Measurements from ENCODE around the gene NCSTN.

Gene NCSTN

DNA sequence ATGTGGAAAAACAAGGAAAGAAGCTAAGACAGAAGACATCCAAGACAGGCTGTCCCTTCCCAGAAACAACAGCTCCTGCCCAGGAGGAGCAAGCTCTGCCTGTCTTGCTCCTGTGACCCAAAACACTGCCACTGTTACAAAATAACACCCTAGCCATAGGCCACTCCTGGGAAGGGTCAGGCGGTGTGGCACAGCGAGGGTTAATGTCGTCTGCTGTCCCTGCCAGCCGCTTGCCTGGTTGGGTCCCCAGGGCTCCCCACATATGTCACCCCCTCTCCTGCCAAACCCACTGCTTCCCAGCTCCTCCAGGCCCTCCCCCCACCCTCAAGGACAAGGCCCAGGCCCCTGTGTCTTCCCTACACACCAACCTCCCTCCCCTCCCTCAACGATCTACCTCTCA is 19.8 kb downstream of the NCSTN start:
- no peaks in the 10 kb centered on the region for H3K9me3 ChIP-seq (ENCODE audit: severe bottlenecking)
- TF ChIP-seq, protein P1, sequence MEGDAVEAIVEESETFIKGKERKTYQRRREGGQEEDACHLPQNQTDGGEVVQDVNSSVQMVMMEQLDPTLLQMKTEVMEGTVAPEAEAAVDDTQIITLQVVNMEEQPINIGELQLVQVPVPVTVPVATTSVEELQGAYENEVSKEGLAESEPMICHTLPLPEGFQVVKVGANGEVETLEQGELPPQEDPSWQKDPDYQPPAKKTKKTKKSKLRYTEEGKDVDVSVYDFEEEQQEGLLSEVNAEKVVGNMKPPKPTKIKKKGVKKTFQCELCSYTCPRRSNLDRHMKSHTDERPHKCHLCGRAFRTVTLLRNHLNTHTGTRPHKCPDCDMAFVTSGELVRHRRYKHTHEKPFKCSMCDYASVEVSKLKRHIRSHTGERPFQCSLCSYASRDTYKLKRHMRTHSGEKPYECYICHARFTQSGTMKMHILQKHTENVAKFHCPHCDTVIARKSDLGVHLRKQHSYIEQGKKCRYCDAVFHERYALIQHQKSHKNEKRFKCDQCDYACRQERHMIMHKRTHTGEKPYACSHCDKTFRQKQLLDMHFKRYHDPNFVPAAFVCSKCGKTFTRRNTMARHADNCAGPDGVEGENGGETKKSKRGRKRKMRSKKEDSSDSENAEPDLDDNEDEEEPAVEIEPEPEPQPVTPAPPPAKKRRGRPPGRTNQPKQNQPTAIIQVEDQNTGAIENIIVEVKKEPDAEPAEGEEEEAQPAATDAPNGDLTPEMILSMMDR (IDR thresholded peaks at IDR 0.05; ENCODE audit: poor library complexity, severe bottlenecking) = no peak
- no peak overlapping the region for H3K4me3 ChIP-seq (ENCODE audit: severe bottlenecking)
- H3K27ac ChIP-seq (ENCODE audit: poor library complexity, severe bottlenecking) = no peak overlapping the region
- DNase-seq (ENCODE audit: low spot score) (no peak), ATAC-seq (ENCODE audit: low read depth) (no peak)
- peaks cover 8% of the 10 kb centered on the region for H3K36me3 ChIP-seq (ENCODE audit: low read depth)
- H3K27me3 ChIP-seq (ENCODE audit: insufficient read depth, poor library complexity, severe bottlenecking) = no peaks in the 10 kb centered on the region
- H3K4me1 ChIP-seq (ENCODE audit: insufficient read depth, poor library complexity, severe bottlenecking) = no peaks in the 10 kb centered on the region

DNA sequence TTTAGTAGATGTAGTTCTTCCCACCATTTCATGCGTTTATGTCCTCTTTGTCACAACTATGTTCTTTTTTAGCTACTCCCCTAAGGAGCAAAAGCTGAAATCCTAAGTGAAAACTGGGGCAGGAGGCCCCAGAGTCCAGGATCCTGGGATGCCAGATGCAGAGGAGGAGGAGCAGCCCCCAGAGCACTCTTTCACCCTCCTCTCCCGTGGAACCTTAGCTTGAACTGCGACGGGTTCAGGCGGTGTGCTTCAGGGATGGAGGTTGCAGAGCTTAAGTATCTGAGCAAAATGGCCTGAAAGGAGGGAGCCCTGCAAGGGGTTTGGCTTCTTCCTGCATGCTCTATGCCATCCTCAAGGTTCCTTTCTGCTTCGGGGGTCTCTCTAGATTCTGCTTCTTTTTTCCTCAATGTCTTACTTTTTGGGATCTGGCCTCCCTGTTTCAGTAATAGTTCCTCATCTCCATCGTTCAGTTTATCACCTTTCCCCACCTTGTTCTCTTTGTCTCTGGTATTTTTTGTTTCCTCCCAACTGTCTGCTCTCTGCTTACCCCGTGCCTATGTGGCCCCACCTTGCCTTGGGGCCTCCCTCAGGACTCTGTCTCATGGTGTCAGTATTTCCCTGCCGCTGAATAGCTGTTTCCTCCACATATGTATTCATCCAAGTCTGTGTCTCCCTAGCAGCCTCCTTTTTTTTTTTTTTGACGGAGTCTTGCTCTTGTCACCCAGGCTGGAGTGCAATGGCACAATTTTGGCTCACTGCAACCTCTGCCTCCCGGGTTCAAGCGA is 21.0 kb downstream of the NCSTN start:
- no peaks in the 10 kb centered on the region for H3K9me3 ChIP-seq (ENCODE audit: severe bottlenecking)
- H3K4me3 ChIP-seq (ENCODE audit: severe bottlenecking) = no peak overlapping the region
- H3K27ac ChIP-seq (ENCODE audit: poor library complexity, severe bottlenecking) = no peak overlapping the region
- peaks cover 5% of the 10 kb centered on the region for H3K36me3 ChIP-seq (ENCODE audit: low read depth)
- DNase-seq (ENCODE audit: low spot score) = no peak
- TF ChIP-seq, protein P1 (IDR thresholded peaks at IDR 0.05; ENCODE audit: poor library complexity, severe bottlenecking) = no peak
- no peak for ATAC-seq (ENCODE audit: low read depth)
- H3K27me3 ChIP-seq (ENCODE audit: insufficient read depth, poor library complexity, severe bottlenecking) = no peaks in the 10 kb centered on the region
- no peaks in the 10 kb centered on the region for H3K4me1 ChIP-seq (ENCODE audit: insufficient read depth, poor library complexity, severe bottlenecking)

DNA sequence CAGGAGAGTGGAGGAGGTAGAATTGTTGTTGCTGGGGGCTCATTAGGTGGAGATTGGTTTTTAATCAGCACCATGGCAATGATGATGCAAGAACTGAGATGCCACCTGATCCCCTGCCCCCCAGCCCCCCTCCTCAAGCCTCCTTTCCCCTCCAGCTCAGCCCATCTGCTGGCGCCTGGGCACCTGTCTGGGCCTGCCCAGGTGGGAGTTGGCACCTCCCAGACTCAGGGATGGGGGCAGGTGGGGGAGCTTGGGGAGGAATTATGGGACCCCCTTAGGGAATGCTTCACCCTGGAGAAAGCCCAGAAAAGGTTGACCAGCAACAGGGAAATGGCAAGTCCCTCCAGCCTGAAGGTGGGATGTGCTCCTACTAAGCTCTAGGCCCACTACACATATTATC is 22.1 kb downstream of the NCSTN start:
- H3K9me3 ChIP-seq (ENCODE audit: severe bottlenecking) = no peaks in the 10 kb centered on the region
- no peak for DNase-seq (ENCODE audit: low spot score)
- TF ChIP-seq, protein P1 (IDR thresholded peaks at IDR 0.05; ENCODE audit: poor library complexity, severe bottlenecking) = no peak

DNA sequence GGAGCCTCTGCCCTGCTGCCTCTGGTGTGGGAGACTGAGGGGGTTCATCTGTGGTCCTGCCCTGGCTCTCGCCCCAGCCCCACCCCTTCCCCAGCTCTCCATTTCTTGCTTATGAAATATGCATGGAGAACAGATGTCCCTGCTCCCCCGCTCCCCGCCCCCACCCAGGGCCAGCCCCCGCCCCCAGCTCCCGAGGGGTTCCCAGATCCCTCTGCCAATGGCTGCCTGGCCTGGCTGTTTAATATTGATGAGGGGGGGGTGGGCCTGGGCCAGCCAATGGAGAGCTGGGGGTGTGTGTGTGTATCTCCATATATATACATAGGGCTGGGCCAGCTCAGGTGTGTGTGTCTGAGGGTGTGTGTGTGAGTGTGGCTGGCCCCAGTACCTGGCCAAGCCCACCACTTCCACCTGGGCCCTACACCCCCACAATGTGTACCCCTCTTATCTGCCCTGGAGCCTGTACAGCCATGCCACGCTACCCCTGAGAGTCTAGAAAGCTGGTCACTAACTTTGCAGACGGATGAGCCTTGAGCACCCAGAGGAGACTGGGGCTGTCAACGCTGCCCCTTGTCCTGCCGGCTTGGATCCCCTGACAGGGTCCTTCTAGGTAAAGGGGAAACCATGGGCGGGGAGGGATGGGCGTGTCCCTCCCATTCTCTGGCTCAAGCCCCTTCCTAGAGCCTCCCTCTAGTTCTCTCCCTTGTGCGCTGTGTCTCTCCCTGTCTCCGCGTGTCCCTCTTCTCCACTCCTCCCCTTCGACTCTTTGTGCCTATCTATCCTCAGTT is 23.7 kb downstream of the NCSTN start, which contains the start of gene NHLH1:
TSS of gene NHLH1 (plus strand) at position 341 of the 785 bp plus-strand sequence. CDS start 3,661 bp downstream, outside the sequence.
- ATAC-seq (ENCODE audit: low read depth) (no peak), DNase-seq (ENCODE audit: low spot score) (no peak)
- TF ChIP-seq, protein P1 (IDR thresholded peaks at IDR 0.05; ENCODE audit: poor library complexity, severe bottlenecking) = no peak
- no peak within 1 kb of the TSS for H3K27ac ChIP-seq (ENCODE audit: poor library complexity, severe bottlenecking)
- H3K4me1 ChIP-seq (ENCODE audit: insufficient read depth, poor library complexity, severe bottlenecking) = no peaks in the 10 kb centered on the region
- no peaks in the 10 kb centered on the region for H3K9me3 ChIP-seq (ENCODE audit: severe bottlenecking)
- no peaks in the 10 kb centered on the region for H3K36me3 ChIP-seq (ENCODE audit: low read depth)
- H3K27me3 ChIP-seq (ENCODE audit: insufficient read depth, poor library complexity, severe bottlenecking) = no peaks in the 10 kb centered on the region
- H3K4me3 ChIP-seq (ENCODE audit: severe bottlenecking) = no peak within 1 kb of the TSS

More for the DNA sequence above, 22.1 kb downstream of the NCSTN start:
- no peaks in the 10 kb centered on the region for H3K27me3 ChIP-seq (ENCODE audit: insufficient read depth, poor library complexity, severe bottlenecking)
- H3K4me1 ChIP-seq (ENCODE audit: insufficient read depth, poor library complexity, severe bottlenecking) = no peaks in the 10 kb centered on the region
- no peak for ATAC-seq (ENCODE audit: low read depth)
- H3K36me3 ChIP-seq (ENCODE audit: low read depth) = no peaks in the 10 kb centered on the region
- H3K4me3 ChIP-seq (ENCODE audit: severe bottlenecking) = no peak overlapping the region
- no peak overlapping the region for H3K27ac ChIP-seq (ENCODE audit: poor library complexity, severe bottlenecking)

All from RWPE2 (cell line).